Measurements from ENCODE around the gene IBA57.

Gene IBA57

DNA sequence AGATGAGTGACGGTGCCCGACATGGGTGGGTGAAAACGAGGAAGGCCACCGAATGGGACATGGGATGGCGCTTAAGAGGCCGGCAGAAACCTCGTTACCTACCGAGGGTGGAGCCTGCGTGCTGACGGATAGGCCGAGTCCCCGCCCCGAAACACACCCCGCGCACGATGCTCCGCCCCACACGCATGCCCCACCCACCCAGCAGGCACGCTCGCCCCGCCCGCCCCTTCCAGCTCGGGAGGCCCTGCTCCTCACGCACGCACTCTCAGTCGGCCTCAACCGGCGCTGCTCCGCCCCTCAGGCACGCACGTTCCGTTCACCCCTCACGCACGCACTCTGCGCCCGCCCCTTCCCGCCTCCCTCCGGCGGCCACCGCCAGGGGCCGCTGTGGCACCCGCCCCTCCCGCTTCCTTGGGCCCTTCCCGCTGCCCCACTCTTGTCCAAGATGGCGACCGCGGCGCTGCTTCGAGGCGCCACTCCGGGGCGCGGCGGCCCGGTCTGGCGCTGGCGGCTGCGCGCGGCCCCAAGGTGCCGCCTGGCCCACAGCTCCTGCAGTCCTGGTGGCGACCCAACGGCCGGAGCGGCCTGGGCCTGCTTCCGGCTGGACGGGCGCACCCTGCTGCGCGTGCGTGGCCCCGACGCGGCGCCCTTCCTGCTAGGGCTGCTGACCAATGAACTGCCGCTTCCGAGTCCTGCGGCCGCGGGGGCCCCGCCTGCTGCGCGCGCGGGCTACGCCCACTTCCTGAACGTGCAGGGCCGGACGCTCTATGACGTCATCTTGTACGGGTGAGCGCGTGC, at the start of gene IBA57:
Gene IBA57 (plus strand): TSS at position 433 of the 798 bp plus-strand sequence. CDS start 13 bp downstream, at position 446.
- DNase-seq: peak; percentile 99

DNA sequence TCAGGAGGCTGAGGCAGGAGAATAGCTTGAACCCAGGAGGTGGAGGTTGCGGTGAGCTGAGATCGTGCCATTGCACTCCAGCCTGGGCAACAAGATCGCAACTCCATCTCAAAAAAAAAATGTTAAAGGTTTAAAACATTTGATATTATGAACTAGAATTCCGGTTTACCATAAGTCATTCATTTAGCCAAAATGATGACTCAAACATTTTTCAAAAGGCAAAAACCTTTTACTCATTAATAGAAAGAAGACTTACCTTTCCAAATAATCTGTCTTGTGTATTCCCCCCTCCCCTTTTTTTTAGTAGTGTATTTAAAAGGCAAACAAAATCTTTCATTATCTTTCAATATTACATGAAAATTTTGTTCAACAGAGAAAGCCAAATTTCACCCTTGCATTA, 48.3 kb upstream of the IBA57 start:
- no peak for DNase-seq

DNA sequence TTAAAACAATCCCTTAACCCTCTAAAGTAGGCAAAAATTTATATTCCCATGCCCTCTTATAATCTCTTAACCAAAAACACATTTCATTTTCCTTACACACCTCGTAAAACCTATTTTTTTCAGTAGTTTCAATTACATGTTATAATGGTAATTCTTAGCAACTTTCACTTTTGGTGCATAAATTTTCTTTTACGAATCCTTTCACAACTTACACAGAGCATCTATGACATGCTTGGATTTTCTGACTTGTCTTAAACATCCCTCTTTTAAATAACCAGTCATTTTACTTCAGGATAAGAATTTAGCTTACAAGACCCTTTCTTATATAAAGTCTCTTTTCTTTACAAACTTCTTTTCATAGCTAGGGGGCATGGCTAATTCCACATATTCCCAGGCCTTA, 47.6 kb upstream of the IBA57 start:
- DNase-seq: no peak

DNA sequence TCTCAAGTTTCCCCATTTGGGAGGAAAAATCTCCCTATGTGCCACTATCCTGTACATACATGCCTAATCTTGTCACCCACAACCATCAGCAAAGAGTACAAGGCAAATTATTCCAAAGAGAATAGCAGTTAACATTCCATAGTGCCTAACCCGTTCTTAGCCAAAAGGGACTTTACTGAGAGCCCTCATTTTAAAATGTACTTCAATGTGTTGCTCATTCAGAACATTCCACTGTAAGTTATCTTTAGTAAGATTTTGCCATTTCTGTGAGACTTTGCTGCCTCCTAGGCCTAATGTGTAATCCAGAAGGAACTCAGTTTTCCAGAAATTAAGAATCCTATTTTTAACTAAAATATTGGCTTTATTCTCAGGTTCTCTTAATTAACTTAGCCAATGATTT, 45.3 kb upstream of the IBA57 start:
- DNase-seq: no peak

DNA sequence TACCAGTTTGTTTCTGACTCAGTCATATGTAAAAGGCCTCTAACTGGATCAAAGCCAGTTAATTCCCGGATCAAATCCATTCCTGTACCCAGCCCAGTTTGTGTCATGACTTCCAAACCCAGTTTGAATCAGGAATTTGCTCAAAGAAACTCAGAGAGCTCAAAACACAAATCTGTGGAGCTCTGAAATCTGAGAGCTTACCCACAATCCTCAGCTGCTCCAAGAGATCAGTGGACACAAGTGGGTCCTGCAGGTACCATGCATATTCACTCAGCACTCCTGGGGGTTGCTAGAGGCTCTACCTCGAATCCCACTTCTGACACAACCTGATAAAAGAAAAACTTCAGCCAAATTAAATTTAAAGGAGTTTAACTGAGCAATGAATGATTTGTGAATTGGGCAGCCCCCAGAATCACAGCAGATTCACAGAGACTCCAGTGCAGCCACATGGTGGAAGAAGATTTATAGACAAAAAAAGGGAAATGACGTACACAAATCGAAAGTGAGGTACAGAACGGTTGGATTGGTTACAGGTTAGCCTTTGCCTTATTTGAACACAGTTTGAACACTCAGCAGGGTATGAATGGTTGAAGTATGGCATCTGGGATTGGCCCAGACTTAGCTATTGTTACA, 44.6 kb upstream of the IBA57 start:
- no peak for DNase-seq

DNA sequence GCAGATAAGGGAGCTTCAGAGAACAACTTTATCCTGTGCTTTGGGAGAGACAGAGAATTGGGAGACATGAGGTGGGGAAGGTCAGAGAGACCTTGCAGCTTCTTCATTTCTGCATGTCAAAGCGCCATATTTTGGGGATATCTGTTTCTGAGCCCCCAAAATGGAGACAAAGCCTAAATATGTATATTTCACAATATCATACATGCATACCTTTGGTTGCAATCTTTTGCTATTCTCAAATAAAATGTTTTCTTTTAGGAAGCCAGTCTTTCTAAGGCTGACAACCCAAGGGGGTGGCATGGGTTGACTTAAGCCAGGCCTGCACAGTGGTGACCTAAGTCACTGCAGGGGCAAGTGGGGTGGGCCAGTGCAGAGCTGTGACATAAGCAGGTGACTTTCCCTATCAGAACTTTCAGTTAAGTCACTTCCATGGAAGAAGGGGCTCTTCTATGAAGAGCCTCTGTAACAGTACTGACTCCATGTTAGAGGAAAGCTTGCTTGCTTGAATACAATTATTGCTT, 42.6 kb upstream of the IBA57 start:
- no peak for DNase-seq

DNA sequence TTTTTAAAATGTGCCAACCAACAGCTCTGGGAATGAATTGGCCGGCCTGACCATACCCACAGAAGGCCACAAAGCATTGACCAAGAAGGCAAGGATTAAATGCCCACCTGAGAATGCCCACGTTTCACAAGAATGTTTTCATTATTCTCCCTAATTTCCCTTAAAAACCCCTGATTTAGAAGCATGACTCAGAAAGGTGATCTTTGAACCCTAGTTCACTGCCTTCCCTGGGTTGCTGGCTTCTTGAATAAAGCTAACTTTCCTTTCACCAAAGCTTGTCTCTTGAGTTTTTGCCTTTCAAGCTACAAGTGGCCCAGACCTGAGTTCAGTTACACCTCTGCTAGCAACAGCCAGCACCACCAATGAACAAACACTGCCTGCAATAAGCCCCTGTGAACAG, 42.1 kb upstream of the IBA57 start:
- no peak for DNase-seq

DNA sequence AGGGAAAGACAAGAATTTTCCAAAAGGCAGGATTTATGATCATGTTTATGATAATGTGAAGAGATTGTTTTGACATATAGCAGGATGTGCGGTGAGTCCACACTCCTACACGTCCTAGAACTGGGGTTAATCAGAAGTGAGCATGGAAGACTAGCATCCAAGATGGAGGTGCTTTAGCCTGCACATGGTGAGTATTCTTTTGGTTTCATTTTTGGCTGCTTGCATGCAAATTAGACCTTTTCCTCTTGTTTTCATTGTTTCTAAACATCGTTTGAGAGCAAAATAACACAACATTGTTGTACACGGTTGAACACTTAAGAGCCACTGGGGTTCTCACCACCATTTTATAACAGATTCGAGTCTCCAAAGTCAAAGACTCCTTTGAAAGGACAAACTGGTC, 40.4 kb upstream of the IBA57 start:
- DNase-seq: no peak

DNA sequence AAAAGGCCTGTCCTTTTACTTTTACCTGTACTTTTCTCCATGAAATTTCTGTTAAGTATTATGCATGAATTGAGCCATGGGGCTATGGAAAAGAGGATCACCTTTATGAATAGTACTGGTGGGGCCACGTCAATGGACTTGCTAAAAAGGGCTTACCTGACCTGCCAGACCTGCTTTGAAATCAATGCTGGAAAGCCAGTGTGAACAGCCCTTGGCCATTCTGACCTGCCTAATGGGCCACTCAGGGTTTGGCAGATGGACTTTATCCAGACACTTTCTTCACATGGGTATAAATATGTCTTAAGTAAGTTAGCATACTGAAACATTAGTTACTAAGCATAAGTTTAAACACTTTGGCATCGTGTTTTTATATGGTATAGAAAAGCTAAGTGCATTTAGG, 33.8 kb upstream of the IBA57 start:
- DNase-seq: no peak

DNA sequence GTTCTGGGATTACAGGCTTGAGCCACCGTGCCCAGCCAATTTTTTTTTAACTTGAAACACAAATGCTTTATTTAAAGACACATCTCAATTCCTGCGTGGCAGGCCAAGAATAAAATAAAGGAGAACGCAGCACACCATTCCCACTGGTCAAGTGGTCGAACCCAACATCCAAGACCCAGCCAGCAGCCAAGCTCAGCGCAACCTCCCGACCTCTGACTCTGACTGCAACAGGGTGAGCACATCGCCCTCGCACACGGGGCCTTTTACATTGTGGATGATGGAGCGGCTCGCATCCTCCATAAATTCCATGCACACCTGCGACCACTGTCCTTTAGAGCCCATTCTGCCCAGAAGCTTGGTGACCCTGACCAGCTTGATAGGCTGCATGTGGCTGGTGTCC, 31.0 kb upstream of the IBA57 start:
- DNase-seq: no peak

DNA sequence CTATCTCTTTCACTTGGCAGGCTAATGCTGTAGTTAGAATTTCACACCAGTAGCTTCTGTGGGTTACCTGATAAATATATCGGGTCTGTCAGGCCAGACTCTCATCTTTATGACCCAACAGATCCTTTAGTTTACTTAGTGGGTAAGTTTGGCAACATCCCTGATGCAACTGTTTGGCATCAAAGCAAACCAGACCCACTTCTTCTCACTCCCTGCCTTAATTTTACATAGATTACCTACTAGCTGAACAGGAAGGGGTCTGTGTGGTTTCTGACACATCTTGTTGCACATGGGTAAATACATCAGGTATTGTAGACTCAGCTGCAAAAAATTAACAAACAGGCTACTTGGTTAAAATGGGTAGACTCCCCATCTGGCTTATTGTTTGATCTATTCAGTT, 28.7 kb upstream of the IBA57 start:
- DNase-seq: no peak

DNA sequence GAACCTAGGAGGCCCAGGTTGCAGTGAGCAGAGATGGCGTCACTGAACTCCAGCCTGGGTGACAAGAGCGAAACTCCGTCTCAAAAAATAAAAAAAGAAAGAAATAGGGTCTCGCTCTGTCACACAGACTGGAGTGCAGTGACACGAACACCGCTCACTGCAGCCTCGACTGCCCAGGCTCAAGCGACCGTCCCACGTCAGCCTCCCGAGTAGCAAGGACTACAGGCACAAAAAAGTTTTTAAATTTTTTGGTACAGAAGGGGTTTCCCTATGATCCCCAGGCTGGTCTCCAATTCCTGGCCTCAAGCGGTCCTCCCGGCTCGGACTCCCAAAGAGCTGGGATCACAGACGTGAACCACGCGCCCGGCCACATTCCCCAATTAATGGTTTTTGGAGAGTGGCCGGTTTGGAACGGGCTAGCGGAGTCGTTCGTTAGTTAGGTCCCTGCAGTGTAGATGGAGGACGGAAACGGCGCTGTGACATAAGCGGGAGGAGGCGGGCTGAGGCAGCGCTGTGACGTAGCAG, 26.1 kb upstream of the IBA57 start:
- DNase-seq: no peak

DNA sequence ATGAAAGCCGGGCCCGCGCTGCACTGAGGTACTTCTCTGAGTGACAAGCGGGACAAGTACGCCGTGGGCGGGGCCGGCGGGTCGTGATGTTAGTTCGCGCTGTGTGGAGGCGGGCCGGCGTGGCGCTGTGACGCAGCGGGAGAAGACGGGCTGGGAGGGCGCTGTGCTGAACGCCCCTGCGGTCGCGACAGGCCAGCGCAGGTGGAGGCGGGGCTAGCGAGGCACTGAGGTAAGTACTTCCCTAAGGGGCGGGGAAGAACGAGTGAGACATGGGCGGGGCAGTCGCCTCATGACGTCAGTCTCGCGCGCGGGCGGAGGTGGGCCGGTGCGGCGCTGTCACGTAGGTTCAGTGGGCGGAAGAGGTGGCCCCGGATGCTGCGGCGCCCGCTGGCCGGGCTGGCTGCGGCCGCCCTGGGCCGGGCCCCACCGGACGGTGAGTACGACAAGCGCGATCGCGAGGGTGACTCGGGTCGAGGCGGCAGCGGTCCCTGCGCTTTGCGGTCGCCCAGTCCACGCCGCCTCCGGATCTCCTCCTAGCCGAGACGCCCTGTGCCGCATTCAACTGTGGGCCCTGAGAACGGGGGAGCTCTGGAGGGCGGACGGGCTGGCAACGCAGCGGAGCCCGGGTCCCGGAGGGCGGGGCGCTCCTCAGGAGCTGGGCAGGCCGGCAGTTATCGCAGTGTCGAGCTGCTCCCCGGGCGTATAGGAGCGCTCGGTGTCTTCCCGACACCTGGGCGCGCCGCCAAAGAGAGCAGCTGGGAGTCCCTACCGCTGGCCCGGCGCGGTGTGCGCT, 25.5 kb upstream of the IBA57 start, which contains the start of gene GUK1:
Gene GUK1 (plus strand): TSS at position 349 of the 793 bp plus-strand sequence. CDS start 24 bp downstream, at position 373.
- DNase-seq: peak; percentile 100

DNA sequence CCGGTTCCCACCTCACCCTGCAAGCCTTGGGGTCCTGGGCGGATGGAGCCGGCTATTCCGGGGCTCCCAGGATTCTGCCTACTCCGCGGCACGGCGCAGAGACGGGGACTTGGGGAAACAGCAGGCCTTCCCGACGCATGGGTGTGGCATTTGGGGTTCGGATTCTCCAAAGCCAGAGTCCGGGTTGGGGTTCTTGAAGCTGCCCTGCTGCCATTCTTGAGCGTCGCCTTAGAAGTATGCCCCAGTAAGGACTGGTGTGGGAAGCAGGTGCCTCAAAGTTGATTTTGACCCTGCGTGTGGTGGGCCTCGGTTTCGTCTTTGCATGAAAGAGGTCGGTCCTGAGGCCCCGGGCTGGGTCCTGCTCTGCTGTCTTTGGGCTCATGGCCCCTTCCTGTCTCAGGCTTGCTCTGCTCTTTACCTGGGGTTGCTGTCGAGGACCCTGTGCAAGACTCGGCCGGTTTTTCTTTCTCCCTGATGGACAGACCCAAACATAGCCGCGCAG, 24.8 kb upstream of the IBA57 start:
- no peak for DNase-seq

DNA sequence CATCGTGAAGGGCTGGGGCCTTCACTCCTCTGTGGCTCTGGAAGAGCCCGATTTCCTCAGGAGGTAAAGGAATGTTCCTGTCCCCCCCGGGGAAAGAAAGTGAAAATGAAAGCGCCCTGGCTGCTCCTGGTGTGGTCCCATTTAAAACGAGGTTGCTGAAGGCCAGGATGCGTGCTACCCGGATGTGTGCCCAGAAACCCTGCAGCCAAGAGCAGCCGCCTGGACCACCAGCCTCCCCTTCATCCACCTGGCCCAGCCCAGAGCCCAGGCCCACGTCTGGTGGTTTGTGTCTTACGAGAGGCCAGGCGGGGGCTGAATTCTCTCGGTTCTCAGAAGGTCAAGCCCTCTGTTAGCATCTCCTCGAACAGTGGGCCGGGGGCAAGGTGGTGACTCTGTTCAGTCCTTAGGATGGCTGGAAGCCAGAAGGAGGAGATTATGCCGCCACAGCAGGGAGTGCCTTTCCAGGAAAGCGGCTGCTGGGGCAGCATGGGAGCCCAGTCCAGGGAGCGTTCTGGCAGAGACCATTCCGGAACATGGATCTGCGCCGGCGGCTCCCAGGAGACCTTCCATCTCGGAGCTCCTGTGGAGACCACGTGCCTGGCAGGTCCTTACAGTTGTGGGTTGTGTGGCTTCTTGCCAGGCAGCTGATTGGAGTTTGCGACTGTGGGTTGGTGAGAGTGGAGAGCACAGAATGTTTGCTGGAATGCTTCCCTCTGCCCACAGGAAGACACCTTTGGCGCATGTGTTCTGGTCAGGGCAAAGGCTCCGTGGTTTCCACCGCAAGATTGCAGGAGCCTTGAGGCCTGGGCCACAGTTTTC, 24.2 kb upstream of the IBA57 start:
- DNase-seq: no peak

DNA sequence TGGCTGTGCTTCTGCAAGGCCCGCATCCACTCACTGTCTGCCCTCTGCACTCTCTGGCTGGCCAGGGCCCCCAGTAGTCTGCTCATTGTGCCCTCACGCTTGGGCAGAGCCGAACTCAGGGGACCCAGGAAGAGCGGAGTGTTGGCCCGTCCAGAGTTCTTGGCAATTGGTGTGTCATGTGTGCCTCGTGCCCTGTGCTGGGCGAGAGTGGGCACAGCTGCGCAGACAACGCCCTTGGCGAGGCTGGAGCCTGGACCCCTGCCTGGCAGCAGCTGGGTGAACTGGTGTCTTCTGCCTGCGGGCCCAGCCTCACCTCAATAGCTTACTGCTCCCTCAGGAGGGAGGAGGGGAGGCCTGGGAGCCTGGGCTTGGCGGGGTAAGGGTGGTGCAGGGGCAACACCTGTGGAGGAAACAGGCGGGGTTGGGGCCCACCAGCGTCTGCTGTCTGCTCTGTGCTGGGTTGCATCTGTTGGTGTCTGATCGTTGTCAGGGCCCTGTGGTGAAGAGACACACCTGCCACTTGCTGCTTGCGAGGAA, 23.4 kb upstream of the IBA57 start:
- no peak for DNase-seq

DNA sequence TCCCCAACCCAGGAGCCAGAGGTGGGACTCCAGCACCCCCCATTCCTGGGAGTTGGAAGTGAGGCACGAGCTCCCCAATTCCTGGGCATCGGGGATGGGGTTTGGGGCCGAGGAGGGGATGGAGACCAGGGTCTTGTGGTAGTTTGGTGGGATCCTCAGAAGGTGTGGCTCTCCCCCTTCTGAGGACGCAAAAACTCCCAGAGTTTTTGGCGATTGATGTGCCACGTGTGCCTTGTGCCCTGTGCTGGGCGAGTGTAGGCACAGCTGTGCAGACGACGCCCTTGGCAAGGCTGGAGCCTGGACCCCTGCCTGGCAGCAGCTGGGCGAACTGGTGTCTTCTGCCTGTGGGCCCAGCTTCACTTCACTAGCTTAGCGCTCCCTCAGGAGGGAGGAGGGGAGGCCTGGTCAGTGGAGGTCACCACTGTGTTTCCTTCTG, 22.9 kb upstream of the IBA57 start:
- no peak for DNase-seq

DNA sequence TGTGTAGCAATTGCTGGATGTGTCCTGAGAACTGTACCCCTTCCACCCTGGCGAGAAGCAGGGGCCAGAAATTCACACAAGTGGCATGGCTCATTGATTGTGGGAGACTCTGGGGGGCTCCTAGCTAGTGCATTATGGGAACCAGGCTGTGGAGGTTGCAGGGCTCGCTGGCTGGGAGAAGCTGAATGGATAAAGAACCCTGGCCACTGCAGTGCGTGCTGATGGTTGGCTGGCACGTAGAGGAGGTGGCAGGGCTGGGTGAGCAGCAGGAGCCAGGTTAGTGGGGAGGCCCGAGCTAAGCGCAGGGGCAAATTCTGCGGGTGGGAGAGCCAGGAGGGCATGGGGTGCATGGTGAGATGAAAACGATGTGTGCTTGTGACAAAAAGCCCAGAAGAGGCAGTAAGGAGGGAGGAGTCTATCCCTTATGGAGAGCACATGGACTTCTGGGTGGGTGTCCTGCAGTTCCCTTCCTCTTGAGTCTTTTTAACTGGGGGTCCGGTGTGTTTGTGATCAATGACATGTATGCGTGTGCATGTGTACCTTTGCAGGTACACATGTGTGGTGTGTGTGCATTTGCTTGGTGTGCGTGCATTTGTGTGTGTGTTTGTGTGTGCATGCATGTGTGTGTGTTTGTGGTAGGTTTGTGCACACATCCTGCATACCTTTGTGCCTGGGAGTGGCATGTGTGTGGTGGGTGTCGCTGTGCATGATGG, 22.0 kb upstream of the IBA57 start:
- no peak for DNase-seq

DNA sequence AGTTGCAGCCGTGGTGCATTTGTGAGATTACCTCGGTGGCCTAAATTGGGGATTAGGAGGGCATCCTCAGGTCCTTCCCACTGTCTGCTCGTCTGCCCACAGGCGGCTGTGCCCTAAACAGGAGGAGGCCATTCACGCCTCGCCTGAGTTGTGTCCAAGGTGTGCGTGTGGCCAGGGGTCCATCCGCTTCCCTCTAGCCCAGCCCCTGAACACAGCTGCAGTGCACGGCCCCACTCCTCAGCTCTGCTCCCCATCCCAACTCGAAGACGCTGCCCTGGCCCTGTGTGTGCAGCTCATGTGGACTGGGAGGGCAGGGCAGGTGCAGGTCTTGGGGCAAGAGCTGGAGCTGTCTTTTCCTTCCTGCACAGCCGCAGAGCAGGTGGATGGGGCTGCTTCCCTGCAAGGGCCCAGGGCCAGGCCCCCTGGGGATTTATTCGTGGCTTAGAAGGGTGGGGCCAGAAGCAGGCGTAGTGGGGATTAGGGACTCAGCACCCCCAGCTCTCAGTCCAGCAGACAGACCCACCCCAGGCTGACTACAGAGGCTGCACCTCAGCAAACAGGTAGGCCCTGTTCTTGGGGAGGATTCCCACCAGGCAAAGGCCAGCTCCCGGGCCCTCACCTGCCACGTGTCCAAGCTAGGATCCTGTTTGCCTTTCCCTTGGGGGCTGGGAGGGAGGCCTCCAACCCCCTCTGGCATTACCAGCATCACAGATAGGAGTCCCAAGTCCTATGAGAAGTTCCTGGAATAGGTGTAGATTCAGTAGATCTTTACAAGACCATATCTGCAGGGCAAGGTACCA, 21.2 kb upstream of the IBA57 start:
- no peak for DNase-seq

DNA sequence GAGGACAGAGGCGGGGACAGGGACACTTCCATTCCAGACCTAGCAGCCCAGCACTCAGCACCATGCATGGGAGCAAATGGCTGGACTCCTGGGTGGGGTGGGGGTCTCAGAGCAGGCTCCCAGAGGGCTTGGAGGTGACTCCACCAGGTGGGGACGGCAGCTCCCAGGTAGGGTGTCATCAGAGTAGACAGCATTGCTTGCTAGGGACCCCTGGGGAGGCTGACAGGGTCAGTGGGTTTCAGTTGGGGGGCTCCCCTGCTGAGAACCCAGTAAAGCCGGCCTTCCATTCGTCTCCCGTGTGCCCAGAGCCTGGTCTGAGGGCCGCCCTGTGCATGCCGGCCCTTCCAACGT, 20.6 kb upstream of the IBA57 start:
- DNase-seq: no peak
